Testis (tissue), 3 donors: ENCODE data around the gene AATK. TPM values are rescaled to one million over a fixed set of nuclear protein-coding genes. Genes with fewer than 3 reads are reported as not detected.

Source experiments
- DNase-seq: peaks from one replicate; pipeline ENCODE4 v3.0.0-alpha.2; 2019
- H3K27ac ChIP-seq, 2 donors: fragments of 200-600 bp; sonication (generic); one replicate each; pipeline ENCODE4 v1.5.1; 2019
- H3K27me3 ChIP-seq: fragments of 200-600 bp; sonication (generic); one replicate; pipeline ENCODE4 v1.5.1; 2019
- H3K36me3 ChIP-seq: fragments of 200-600 bp; sonication (generic); one replicate; pipeline ENCODE4 v1.5.1; 2017; ENCODE audit warnings: low read depth; ENCODE audit errors: missing control alignments
- H3K4me1 ChIP-seq: fragments of 200-600 bp; sonication (generic); one replicate; pipeline ENCODE4 v1.5.1; 2019
- H3K4me3 ChIP-seq, 2 donors: fragments of 200-600 bp; sonication (generic); one replicate each; pipeline ENCODE4 v1.5.1; 2017 to 2019
- H3K9me3 ChIP-seq: fragments of 200-600 bp; sonication (generic); one replicate; pipeline ENCODE4 v1.5.1; 2017
- CTCF ChIP-seq, 3 experiments: fragments of 450-650 bp in 2 of 3; fragments of 200-600 bp in 1 of 3; sonication (generic) in 1 of 3; IDR thresholded peaks; one replicate each; pipeline ENCODE4 v1.5.1; 2016 to 2019; ENCODE audit warnings: antibody characterized with exemption in 3 of 3, mild to moderate bottlenecking in 2 of 3, moderate library complexity in 1 of 3
- POLR2A ChIP-seq: fragments of 450-650 bp; IDR thresholded peaks from one replicate; pipeline ENCODE4 v1.6.1; 2017; ENCODE audit warnings: antibody characterized with exemption, mild to moderate bottlenecking, moderate library complexity
- WGBS, 2 donors: methylation state at CpG; one replicate each; pipeline ENCODE4 v1.1.5; 2018; 5-methylcytosine and 5-hydroxymethylcytosine counted together
- intact Hi-C: fragments of 100-400 bp; cut with DNase I; formaldehyde crosslinking; loops from one replicate; pipeline ENCODE4 v1.15.1; 2023; ENCODE audit warnings: low total_unique reads
- polyA plus RNA-seq: library from polyadenylated mRNA; stranded (reverse); fragments of 350-450 nt; fragmentation: Illumina TruSeq; extraction: RNeasy Lipid Tissue Mini Kit (QIAGEN cat#74804); gene quantifications from one replicate; pipeline ENCODE4 v1.2.3, GENCODE V29; 2014; ENCODE audit warnings: low read depth, low replicate concordance; ENCODE audit not compliant: insufficient read depth
- total RNA-seq, 2 donors: library from RNA; depleted of rRNA; stranded (reverse); fragments of >200 nt; gene quantifications; one replicate each; pipeline ENCODE4 v1.2.3, GENCODE V29; 2016

The AATK gene
- total and polyA plus RNA-seq, 3 donors from 2014 or later, result 3.5 to 5.6 (median 3.8) TPM

GRCh38 chr17:81210466-81210865 lies 44.4 kb upstream of the AATK start:
- no peaks in the 10 kb centered on the region for H3K4me1 ChIP-seq
- no peaks in the 10 kb centered on the region for H3K27me3 ChIP-seq
- no peak overlapping the region for H3K27ac ChIP-seq
- DNase-seq, result no peak
- H3K36me3 ChIP-seq, result no peaks in the 10 kb centered on the region
- 81 to 84% methylated on average over 10 of the region's 10 CpGs for WGBS, 2 donors
- no peaks in the 10 kb centered on the region for H3K9me3 ChIP-seq
- intact Hi-C loops, result no loop called here
- no peak overlapping the region for H3K4me3 ChIP-seq
- TF ChIP-seq POLR2A (no peak), CTCF (IDR thresholded peaks at IDR 0.05) (no peak)

GRCh38 chr17:81209141-81209540 lies 43.1 kb upstream of the AATK start:
- DNase-seq, result no peak
- no peaks in the 10 kb centered on the region for H3K4me1 ChIP-seq
- H3K4me3 ChIP-seq, result no peak overlapping the region
- no peaks in the 10 kb centered on the region for H3K27me3 ChIP-seq
- intact Hi-C loops, result no loop called here
- no peaks in the 10 kb centered on the region for H3K36me3 ChIP-seq
- no peak overlapping the region for H3K27ac ChIP-seq
- TF ChIP-seq CTCF (IDR thresholded peaks at IDR 0.05), result no peak
- TF ChIP-seq POLR2A, result no peak
- H3K9me3 ChIP-seq, result no peaks in the 10 kb centered on the region
- 87 to 90% methylated on average over 3 to 16 of the region's 16 CpGs for WGBS, 2 donors

GRCh38 chr17:81208651-81209050 lies 42.6 kb upstream of the AATK start:
- no peaks in the 10 kb centered on the region for H3K9me3 ChIP-seq
- no peaks in the 10 kb centered on the region for H3K27me3 ChIP-seq
- TF ChIP-seq POLR2A, result no peak
- no peaks in the 10 kb centered on the region for H3K4me1 ChIP-seq
- H3K4me3 ChIP-seq, result no peak overlapping the region
- 91 to 92% methylated on average over 10 of the region's 10 CpGs for WGBS, 2 donors
- intact Hi-C loops, result no loop called here
- no peak overlapping the region for H3K27ac ChIP-seq
- H3K36me3 ChIP-seq, result no peaks in the 10 kb centered on the region
- no peak for DNase-seq

GRCh38 chr17:81207610-81208581 lies 41.9 kb upstream of the AATK start:
- Histone ChIP-seq H3K27ac (no peak overlapping the region), H3K4me1 (no peaks in the 10 kb centered on the region), H3K9me3 (no peaks in the 10 kb centered on the region), H3K27me3 (no peaks in the 10 kb centered on the region), H3K4me3 (no peak overlapping the region), H3K36me3 (no peaks in the 10 kb centered on the region)
- TF ChIP-seq POLR2A, result no peak
- intact Hi-C loops, result no loop called here
- 88 to 97% methylated on average over 7 to 20 of the region's 21 CpGs for WGBS, 2 donors
- DNase-seq, result no peak

- intact Hi-C loops, result no loop called here
- H3K36me3 ChIP-seq, result no peaks in the 10 kb centered on the region
- 93 to 96% methylated on average over 10 to 12 of the region's 12 CpGs for WGBS, 2 donors
These were observed 40.6 kb upstream of the AATK start for GRCh38 chr17:81206657-81207056.

More at GRCh38 chr17:81206657-81207056, 40.6 kb upstream of the AATK start:
- no peaks in the 10 kb centered on the region for H3K27me3 ChIP-seq
- H3K4me3 ChIP-seq, result no peak overlapping the region
- H3K27ac ChIP-seq, result no peak overlapping the region
- TF ChIP-seq POLR2A, result no peak
- no peak for TF ChIP-seq CTCF (IDR thresholded peaks at IDR 0.05)
- DNase-seq, result no peak
- no peaks in the 10 kb centered on the region for H3K9me3 ChIP-seq
- H3K4me1 ChIP-seq, result no peaks in the 10 kb centered on the region
